GM10266 (cell line): ENCODE results near the gene JAK2.

Experiments used
- DNase-seq: peaks from one replicate; pipeline ENCODE4 v3.0.0; 2012; ENCODE audit errors: extremely low spot score
- TF ChIP-seq, protein P1 (sequence below): IDR thresholded peaks from 2 replicates; pipeline ENCODE4 v1.5.1; 2012; ENCODE audit warnings: mild to moderate bottlenecking, low read depth; ENCODE audit not compliant: control insufficient read depth, insufficient read depth; ENCODE audit errors: missing control alignments

JAK2 gene

DNA sequence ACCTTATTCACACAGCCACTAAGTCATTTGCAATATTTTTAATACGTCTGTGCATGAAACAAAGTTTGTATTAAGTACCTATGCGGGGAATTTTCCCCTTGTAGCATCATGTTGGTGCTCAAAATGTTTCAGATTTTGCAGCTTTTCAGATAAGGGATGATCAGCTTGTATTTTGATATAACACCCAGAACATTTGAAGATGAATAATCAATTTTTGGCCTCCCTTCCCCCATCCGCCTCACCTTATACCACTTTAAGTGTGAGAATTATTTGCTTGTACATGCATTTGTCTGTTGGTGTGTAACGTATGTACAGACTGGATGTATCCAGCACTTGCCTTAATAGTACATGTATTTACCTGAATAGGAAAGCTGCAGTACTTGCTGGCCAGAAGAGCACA, 1.7 kb downstream of the JAK2 start:
- TF ChIP-seq, protein P1, sequence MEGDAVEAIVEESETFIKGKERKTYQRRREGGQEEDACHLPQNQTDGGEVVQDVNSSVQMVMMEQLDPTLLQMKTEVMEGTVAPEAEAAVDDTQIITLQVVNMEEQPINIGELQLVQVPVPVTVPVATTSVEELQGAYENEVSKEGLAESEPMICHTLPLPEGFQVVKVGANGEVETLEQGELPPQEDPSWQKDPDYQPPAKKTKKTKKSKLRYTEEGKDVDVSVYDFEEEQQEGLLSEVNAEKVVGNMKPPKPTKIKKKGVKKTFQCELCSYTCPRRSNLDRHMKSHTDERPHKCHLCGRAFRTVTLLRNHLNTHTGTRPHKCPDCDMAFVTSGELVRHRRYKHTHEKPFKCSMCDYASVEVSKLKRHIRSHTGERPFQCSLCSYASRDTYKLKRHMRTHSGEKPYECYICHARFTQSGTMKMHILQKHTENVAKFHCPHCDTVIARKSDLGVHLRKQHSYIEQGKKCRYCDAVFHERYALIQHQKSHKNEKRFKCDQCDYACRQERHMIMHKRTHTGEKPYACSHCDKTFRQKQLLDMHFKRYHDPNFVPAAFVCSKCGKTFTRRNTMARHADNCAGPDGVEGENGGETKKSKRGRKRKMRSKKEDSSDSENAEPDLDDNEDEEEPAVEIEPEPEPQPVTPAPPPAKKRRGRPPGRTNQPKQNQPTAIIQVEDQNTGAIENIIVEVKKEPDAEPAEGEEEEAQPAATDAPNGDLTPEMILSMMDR, result no peak
- DNase-seq, result no peak

- TF ChIP-seq, protein P1, result peak; percentile 62
- peak; percentile 46 for DNase-seq
Observed at GRCh38 chr9:4987961-4988421, 2.9 kb downstream of the JAK2 start.

DNA sequence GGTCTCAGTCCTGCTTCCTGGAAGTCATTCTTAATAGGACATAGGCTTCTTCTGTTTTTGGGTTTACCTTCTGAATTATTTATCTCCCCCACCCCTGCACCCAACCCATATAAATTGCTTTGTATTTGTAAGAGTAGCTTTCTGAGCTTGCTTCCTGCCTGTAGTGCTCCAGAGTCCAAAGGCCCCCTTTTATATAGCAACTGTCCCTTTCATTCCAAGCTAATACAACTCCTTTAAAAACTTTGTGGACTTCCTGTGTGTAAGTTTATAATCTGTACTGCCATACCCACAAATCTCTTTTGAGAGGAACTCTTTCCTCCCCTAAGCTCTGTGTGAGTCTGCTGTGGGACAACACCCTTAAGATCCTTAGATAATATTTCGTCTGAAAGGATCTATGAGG, 7.8 kb downstream of the JAK2 start:
- no peak for DNase-seq
- TF ChIP-seq, protein P1, result no peak

DNA sequence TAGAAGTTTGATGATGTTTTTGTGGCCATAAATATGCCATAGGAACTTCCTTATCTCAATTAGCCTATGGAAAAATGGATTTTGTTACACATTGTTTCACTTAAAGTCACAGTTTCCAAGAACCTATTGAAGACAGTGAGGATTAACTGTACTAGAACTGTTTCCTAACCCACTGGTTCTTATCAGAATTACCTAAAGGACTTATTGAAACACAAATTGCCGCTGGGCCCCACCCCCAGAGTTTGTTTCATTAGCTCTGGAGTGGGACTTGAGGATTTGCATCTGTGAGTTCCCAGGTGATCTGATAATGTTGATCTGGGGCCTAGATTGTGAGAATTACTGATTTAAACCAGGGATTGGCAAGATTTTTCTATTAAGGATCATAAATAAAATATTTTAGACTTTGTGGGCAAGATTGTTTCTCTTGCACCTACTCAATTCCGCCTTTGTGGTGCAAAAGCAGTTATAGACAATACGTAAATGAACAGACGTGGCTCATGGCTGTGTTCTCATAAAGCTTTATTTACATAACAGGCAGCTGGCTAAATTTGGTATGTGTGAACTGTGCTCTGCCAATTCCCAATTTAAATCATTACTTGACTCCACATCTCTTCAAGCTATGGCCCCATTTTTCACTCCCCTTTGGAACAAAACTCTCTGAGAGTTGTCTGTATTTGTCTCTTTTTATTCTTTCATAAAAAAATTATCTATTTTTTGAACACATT, 9.3 kb downstream of the JAK2 start:
- no peak for DNase-seq
- TF ChIP-seq, protein P1, result no peak

DNA sequence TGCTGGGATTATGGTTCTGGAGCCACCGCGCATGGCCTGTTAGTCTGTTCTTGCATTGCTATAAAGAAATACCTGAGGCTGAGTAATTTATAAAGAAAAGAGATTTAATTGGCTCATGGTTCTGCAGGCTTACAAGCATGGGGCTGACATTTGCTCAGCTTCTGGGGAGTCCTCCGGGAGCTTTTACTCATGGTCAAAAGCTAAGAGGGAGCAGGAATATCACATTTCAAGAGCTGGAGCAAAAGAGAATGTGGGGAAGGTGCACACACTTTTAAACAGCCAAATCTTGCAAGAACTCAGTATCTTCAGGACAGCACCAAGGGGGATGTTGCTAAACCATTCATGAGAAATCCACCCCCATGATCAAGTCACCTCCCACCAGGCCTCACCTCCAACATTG, 12.1 kb downstream of the JAK2 start:
- no peak for DNase-seq
- TF ChIP-seq, protein P1, result no peak

DNA sequence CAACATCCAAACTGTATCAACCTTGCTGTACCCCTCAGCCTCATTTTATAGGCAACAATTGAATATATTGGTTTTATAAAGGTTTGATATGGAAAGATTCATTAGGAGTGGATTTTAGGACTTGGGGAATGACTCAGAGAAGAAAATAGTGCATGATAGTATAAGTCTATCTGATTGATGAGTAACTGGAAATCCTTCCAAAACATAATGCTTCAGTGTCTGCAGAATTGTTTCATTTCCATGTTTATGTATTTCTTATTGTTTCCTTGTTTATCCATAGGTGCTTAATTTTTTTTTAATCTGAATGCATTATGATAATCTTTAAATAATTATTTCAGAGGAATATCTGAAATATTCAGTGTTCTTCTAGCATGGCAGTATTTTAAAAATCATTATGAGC, 12.6 kb downstream of the JAK2 start:
- DNase-seq, result no peak
- TF ChIP-seq, protein P1, result no peak

DNA sequence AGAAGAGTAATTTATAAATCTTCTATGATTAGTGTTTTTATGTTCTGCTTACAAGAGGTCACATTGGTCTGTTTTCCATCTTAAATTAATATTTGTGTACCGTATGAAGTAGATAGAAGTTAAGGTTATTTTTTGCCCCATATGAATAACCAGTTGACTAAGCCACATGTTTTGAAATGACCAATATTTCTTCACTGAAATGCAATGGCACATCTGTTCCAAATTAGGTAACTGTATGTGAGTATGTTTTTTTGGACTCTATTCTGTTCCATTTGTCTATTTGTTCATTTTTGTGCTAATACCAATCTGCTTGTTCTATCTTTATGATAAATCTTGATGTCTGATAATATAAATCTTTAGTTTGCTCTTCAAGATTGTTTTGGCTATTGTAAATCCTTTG, 17.7 kb downstream of the JAK2 start:
- no peak for DNase-seq
- TF ChIP-seq, protein P1, result no peak
